GDM1 (cell line): Measurements from ENCODE around the gene RERE.
"Not testable (repeated sequence)": the region's sequence is repeated elsewhere in the genome, so short reads cannot be mapped to it uniquely, and the experiment has no call there.

Experiments used
- DNase-seq: peaks from one replicate; lab custom pipeline; 2025; lab: John Stamatoyannopoulos, UW

Gene RERE

GRCh38 chr1:8633741-8634501 is 183.5 kb downstream of the RERE start:
- no peak for DNase-seq

GRCh38 chr1:8632102-8632501 is 185.3 kb downstream of the RERE start:
- DNase-seq: no peak

- no peak for DNase-seq
Observed at GRCh38 chr1:8631163-8631562, 186.3 kb downstream of the RERE start.

GRCh38 chr1:8629241-8630091 is 188.0 kb downstream of the RERE start:
- no peak for DNase-seq

- no peak for DNase-seq
Observed at GRCh38 chr1:8628606-8629005, 188.8 kb downstream of the RERE start.

GRCh38 chr1:8627728-8628127 is 189.7 kb downstream of the RERE start:
- no peak for DNase-seq

- no peak for DNase-seq
Observed at GRCh38 chr1:8625981-8626898, 191.2 kb downstream of the RERE start.

- DNase-seq: no peak
Observed at GRCh38 chr1:8625491-8625890, 191.9 kb downstream of the RERE start.

GRCh38 chr1:8623651-8624192 is 193.7 kb downstream of the RERE start:
- not testable (repeated sequence) for DNase-seq

- not testable (repeated sequence) for DNase-seq
Observed at GRCh38 chr1:8621785-8622348, 195.6 kb downstream of the RERE start.

- not testable (repeated sequence) for DNase-seq
Observed at GRCh38 chr1:8621034-8621582, 196.3 kb downstream of the RERE start.

- not testable (repeated sequence) for DNase-seq
Observed at GRCh38 chr1:8619917-8620502, 197.4 kb downstream of the RERE start.

- DNase-seq: not testable (repeated sequence)
Observed at GRCh38 chr1:8619419-8619818, 198.0 kb downstream of the RERE start.

- DNase-seq: not testable (repeated sequence)
Observed at GRCh38 chr1:8616791-8617190, 200.6 kb downstream of the RERE start.

GRCh38 chr1:8611634-8612515 is 205.6 kb downstream of the RERE start:
- DNase-seq: not testable (repeated sequence)

GRCh38 chr1:8607906-8608305 is 209.5 kb downstream of the RERE start:
- no peak for DNase-seq

GRCh38 chr1:8604041-8604945 is 213.1 kb downstream of the RERE start:
- DNase-seq: no peak

GRCh38 chr1:8603220-8603616 is 214.2 kb downstream of the RERE start:
- no peak for DNase-seq
